Jurkat, Clone E6-1 (cell line): ENCODE results near the gene C1QTNF1.
"Not testable (repeated sequence)": the region's sequence is repeated elsewhere in the genome, so short reads cannot be mapped to it uniquely, and the experiment has no call there.

Experiments used
- DNase-seq: peaks from one replicate; pipeline ENCODE4 v3.0.0-alpha.2; 2011; ENCODE audit warnings: low read depth, low spot score
- H3K4me3 ChIP-seq: 2 replicates; pipeline ENCODE4 v1.5.1; 2011; ENCODE audit warnings: mild to moderate bottlenecking, low read length, control low read depth, moderate library complexity

The C1QTNF1 gene

DNA sequence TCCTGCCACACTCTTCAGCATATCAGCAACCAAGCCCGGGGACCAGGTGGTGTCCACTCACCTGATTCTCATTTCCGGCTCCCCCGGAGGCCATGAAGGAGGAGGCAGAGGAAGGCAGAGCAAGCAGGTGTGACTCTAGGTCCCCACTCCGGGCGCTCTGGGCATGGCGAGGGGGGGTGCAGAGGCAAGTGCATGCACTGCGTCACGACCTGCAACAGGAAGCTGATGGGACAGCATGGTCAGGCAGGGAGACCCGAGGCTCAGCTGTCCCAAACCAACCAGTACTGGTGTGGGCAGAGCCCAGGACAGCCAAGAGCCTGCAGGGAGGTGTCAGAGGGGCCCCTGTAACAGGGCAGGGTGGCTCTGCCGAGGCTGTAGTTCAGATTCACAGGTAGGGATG is 48.6 kb downstream of the C1QTNF1 start:
- no peak for DNase-seq
- H3K4me3 ChIP-seq: no peak overlapping the region

DNA sequence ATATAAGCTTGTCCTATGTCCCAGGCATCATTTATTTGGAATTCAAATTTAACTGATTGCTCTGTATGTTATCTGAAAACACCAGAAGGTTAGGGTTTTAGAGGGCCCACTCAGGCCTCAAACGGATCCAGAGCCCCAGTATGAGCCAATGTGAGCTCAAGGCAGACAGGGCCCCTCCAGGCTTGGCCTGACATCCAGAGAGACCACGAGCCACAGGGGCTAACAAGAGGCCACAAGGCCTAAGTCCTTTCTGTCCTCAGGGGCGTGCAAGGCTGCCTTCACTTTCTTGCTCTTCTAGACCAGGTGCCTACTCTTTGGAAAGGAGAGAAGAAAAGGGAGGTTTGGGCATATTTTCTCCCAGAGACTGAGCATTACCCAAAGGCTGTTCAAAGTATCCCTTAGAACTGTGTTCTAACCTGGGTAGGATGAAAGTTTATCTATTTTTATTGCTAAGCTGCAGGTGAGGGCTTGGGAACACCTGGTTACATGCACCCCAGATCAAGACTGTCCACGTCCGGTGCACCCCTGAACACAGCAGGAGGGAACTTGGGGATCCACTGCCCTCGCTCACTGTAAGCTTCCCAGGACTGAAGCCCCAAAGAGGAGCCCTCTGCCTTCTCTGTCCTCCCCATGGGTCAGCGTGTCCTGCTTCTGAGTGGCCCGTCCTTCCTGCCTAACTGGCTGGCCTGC is 49.2 kb downstream of the C1QTNF1 start:
- H3K4me3 ChIP-seq: no peak overlapping the region
- DNase-seq: no peak

DNA sequence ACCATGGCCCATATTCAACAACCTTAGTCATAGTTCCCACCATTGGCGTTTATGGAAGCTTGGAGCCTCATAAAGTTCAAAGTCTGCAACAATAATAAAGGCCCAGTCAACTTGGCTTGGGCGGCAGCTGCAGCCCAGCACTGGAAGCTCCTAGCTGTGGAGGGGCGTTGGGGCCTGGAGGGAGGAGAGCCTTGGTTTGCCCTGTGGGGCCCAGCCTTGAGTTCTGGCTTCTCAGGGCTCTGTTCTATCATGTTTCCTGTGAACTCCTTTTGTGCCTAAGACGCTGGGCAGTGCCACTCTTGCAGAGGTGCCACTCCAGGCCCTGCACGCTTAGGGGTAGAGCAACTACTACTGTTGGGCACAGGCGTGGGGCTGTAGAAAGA is 49.7 kb downstream of the C1QTNF1 start:
- DNase-seq: no peak
- no peak overlapping the region for H3K4me3 ChIP-seq

DNA sequence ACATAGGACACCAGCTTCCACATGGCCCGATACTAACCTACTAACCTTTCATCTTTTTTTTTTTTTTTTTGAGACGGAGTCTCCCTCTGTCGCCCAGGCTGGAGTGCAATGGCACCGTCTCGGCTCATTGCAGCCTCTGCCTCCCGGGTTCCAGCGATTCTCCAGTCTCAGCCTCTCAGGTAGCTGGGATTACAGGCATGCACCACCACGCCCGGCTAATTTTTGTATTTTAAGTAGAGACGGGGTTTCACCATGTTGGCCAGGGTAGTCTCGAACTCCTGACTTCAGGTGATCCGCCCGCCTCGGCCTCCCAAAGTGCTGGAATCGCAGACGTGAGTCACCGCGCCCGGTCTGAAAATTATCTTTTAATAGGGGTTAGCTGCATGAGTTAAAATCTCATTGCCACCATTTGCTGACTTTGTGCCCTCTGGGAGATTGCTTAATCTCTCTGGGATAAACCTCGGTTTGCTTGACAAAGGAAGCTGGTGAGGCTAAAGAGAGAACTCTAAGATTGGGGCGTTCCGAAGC is 50.2 kb downstream of the C1QTNF1 start:
- peak overlapping the region; percentile 47 for H3K4me3 ChIP-seq
- not testable (repeated sequence) for DNase-seq

DNA sequence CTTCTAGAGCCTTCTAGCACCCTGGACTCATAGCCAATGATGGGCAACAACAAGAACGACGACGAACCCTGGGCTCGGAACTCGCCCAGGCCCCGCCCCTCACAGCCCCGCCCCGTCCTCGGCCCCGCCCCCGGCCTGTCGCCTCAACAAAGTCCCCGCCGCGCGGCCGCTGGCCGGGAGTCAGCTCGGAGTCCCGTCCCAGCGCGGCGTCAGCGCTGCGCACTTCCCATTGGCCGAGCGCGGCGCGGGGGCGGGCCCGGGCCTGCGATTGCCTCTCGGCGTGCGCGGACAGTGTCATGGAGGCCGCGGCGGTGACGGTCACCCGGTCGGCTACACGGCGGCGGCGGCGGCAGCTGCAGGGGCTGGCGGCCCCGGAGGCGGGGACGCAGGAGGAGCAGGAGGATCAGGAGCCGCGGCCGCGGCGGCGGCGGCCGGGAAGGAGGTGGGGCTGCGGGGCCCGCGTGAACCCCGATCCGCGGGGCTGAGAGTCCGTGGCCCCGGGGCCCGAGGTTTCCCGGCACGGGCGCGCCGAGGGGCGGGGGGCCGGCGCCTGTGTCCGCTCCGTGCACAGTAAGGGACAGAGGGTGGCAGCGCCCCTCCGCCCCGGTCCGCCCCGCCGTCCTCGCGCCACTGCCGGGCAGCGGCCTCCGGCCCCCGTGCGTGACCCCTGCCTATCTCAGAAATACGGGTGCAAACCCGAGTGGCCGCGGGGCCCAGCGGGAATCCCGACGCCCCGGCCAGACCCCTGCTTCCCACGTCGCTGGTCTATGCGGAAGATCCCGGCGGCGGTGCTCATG is 50.9 kb downstream of the C1QTNF1 start, which contains the start of gene ENGASE:
TSS of gene ENGASE (plus strand) at position 176 of the 797 bp plus-strand sequence. CDS start at position 297, 121 bp downstream.
- peak; percentile 78 for DNase-seq
- H3K4me3 ChIP-seq: peak within 1 kb of the TSS; percentile 61

DNA sequence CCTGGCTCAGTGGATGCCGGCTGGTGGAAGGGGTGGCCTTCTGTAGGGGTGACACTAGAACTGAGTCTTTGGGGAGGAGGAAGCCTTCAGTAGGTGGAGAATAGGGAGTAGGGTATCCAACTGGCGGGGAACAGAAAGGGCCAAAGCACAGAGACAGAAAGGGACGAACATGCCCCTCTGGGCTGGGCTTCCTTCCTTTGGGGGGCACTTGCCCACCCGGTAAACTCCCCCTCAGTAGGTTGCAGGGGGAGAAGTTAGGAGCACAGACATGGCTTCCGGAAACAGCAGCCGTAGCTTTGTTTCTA is 51.4 kb downstream of the C1QTNF1 start:
- no peak for DNase-seq
- peak overlapping the region; percentile 61 for H3K4me3 ChIP-seq

DNA sequence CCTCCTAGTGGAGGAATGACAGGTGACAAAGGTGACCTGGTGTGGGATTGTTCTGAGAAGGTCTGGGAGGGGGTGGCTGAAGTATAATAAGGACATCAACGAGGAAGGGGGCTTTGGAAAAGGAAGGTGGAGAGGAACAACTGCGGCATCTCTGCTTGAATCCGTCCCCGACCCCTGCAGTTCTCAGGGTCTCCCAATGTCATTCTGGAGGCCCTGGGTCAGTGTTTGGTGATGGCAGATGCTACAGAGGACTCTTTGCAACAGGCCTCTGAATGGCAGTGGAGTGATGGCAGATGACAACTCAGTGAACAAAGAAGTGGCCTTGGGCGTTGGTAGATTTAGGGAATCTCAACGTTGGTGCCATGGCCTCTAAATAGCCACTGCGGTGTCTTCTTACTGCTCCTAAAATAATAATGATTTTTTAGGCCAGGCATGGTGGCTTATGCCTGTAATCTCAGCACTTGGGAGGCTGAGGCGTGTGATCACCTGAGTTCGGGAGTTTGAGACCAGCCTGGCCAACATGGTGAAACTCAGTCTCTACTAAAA is 52.0 kb downstream of the C1QTNF1 start:
- H3K4me3 ChIP-seq: peak overlapping the region; percentile 61; the same call in 1 of the 2 replicates
- no peak for DNase-seq

DNA sequence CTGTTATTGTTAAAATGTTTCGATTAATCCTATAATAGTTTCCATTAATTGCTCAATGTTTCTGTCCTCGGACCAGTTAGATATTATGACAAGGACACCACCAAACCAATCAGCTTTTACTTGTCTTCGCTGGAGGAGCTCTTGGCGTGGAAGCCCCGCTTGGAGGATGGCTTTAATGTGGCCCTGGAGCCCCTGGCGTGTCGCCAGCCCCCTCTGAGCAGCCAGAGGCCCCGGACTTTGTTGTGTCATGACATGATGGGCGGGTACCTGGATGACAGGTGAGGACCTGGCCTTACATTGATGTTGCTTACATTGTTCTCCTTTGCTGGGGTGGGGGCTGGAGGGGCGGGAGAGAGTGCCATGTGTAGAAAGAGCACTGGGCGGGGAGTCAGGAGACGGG is 53.6 kb downstream of the C1QTNF1 start:
- no peak for DNase-seq
- H3K4me3 ChIP-seq: no peak overlapping the region

DNA sequence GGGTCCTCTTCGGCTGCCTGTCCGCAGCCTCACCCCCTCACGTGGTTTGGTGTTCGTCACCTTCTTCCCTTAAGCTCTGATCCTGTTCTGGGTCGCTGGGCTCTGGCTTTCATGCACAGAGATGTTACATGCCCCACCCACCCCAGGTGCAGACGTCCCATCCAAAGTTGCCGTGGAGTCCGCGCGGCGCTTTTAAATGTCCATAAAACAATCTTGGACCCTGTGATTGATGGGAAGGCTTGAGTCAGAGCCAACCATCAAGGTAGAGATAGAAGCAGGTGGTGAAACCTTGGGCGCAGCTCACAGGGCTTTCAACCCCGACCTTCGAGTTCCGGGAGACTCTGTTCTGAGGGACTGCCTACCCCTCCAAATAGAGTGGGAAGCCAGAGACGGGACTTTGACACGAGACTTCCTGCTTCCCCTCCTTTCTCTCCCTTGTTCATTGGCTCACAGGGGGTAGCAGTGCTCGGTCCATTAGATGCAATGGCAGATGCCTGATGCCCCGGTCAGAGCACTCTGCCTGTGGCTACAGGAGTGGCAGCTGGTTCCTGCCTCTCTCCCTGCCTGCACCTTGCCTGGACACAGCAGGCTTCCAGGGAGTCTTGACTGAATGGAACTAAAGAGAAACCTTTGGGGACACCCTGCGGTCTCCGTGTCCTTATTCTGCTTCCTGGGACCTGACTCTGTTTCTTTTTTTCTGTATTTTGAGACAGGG is 54.7 kb downstream of the C1QTNF1 start:
- no peak overlapping the region for H3K4me3 ChIP-seq
- DNase-seq: no peak

DNA sequence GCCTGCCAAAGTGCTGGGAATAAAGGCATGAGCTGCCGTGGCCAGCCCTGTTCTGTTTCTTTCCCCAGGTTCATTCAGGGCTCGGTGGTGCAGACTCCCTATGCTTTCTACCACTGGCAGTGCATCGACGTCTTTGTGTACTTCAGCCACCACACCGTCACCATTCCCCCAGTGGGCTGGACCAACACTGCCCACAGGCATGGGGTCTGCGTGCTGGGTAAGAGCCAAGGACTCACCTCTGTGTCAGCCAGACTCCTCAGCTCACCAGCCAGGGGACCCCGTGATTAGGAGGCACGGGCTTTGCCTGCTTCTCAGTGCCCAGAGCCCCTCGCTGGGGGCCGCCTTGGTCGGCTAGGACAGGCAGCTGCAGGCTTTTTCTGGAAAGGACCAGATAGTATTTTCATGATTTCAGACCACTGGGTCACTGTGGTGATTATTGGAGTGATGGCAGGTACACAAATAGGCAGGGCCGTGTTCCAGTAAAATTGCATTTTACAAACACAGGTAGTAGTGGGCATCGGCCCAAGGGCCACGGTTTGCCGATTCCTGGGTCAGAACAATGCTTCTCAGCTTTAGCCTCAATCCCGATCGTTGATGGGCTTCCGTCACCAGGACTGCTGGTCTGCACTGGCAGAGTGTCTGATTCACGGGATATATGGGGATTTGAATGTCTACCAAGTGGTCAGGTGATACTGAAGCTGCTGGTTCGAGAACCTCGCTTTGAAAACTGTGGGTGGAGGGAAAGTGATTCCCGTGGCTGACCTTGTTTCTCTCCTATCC is 55.6 kb downstream of the C1QTNF1 start:
- DNase-seq: no peak
- no peak overlapping the region for H3K4me3 ChIP-seq

DNA sequence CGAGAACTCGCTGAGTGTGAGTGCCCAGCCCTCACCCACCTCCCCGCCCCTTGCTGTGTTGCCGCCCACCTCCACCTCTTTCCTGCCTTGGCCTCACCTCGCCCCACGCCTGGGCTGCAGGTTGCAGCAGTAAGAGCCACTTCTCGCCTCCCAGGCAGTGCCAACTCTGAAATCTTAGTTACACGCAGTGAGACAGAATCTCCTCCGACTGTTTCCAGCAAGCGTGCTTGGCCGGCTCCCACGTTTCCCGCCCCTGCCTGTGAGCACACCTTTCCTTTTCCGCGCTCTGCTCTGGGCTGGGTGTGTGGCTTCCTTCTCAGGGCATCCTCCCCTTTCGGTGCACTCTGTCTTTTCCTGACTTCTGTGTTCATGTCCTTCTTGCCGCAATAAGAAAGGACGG is 56.4 kb downstream of the C1QTNF1 start:
- no peak overlapping the region for H3K4me3 ChIP-seq
- DNase-seq: no peak

DNA sequence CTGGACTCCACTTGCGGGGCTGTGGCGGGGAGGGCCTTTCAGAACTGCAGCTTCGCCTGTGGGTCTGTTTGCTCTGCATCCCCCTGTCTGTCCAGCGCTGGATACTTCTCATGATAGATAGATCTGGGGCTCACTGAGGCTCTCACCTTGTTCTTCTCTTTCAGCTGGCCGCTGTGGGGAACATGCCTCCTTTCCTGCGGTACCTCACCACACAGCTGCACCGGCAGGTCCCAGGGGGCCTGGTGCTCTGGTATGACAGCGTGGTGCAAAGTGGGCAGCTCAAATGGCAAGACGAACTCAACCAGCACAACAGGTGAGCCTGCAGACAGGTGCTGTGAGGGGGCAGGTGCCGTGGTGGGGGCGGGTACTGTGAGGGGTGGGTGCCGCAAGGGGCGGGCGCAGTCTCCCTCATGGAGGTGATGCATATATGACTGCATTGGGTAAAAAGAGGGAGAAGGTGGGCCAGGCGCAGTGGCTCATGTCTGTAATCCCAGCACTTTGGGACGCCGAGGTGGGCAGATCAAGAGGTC is 56.9 kb downstream of the C1QTNF1 start:
- DNase-seq: no peak
- no peak overlapping the region for H3K4me3 ChIP-seq

DNA sequence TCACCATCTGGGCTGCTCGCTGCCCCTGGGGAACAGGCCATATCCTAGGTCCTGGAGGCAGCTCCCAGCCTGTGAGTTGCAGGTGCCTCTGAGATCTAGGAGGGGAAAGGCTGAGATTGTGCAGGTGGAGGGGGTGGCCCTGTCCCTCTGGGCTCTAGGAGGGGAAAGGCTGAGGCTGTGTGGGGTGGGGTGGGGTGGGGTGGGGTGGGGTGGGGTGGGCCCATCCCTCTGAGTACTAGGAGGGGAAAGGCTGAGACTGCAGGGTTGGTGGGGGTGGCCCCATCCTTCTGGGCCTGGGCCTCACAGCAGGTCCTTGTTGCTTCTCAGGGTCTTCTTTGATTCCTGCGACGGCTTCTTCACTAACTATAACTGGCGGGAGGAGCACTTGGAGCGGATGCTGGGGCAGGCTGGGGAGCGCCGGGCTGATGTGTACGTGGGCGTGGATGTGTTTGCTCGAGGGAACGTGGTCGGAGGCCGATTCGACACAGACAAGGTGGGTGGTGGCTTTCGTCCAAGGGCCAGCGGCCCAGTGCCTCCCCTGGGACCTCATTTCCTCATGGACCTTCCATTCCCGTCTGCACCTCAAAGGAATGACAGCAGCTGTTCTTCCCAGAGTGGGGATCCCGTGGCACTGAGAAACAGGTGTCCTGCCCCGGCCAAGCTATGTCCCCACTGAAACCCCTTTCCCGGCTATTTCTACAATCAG is 57.8 kb downstream of the C1QTNF1 start:
- H3K4me3 ChIP-seq: no peak overlapping the region
- DNase-seq: no peak

DNA sequence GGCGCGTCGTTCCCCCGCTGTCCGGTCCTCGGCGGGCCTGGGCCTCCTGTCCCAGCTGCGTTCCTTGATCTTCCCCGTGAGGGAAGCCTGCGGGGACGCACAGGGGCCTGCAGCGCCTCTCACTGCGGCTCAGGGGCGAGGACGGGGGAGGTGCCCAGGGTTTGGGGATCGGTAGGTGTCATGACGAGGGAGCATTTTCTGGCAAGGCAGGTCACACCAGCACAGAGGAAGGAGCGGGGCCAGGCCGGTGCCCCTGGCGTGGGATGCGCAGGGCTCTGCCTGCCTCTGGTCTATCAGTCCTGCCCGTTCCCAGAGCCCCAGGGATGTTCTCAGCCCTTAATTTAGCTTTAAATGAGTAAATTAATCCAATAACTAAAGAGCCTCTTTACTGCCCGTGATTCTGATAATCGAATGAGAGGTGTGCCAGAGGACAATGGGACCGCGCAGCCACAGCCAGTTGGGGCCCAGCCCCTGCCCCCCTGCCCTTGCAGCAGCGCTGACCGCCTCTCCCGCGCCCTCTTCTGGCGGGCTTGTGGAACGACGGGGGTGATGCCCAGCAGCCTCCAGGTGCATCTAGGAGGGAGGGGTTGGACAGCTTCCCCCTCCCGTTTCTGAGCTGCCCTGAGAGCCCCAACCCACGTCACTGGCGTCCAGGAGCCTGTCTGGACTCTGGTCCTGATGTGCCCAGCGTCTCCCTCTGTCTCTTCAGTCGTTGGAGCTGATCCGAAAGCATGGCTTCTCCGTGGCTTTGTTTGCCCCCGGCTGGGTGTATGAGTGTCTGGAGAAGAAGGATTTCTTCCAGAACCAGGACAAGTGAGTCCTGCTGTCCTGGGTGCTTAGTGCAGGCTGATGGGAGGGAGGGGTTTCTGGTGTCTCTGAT is 58.6 kb downstream of the C1QTNF1 start:
- H3K4me3 ChIP-seq: no peak overlapping the region
- DNase-seq: no peak

DNA sequence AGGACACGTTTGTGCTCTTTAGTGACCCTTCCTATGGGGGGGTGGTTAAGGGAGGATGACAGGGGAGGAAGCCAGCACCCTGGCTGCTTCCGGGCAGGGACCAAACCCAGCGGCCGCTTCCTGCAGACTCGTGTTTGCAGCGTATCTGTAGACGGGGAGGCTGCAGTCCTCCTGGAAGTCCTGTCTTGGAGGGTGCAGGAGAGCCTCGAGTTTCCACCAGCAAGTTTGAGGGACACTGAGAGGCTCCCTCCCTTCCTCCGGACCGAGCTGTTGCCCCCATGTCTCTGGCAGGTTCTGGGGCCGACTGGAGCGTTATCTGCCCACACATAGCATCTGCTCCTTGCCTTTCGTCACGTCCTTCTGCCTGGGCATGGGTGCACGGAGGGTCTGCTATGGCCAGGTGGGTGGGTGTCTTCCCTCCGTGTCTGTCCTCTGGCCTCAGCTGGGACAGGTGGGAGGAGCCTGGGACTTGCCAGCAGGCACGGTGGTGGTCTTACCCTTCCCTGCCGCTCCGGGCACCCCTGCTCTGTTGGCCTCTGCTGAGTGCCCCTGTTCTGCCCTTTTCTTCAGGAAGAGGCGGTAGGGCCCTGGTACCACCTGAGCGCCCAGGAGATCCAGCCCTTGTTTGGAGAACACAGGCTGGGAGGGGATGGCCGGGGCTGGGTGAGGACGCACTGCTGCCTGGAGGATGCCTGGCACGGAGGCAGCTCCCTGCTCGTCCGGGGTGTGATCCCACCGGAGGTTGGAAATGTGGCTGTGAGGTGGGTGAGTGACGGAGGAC is 59.4 kb downstream of the C1QTNF1 start:
- no peak for DNase-seq
- no peak overlapping the region for H3K4me3 ChIP-seq

DNA sequence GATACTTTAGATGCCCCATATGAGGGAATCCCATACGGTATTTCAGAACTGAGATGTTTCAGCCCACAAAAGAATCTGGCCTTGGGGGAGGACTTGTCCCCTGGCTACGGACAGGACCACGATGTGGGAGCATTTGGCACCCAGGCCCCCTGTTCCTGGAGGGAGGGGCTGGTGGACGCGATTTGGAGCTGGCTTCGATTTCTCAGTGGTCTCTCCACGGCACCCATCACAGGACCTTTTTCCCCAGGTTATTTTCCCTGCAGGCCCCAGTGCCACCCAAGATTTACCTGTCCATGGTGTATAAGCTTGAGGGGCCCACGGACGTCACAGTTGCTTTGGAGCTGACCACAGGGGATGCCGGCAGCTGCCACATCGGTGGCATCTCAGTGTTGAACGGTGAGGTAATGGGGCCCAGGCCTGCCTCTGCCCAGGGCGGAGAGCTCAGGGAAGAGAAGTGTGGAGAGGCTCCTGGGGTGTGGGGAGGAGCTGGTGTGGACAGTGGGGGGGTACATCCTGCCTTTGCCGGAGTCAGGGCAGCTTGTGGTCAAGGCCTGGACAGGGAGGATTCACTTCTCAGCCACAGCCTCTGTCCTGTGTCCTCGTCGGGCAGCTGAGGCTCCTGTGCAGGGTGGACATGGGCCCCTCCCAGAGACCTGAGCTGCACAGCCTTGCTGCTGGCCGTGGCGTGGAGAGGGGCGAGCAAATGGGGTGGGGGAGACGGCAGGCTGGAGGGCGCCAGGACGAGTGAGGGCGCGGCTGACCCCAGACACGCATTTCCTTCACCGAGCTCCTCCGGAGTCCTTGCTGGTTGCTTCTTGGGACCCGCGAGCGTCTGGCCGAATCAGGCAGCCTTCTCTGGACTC is 60.6 kb downstream of the C1QTNF1 start:
- H3K4me3 ChIP-seq: no peak overlapping the region
- no peak for DNase-seq
